ENCODE results near the gene WBP4. TPM values are rescaled to one million over a fixed set of nuclear protein-coding genes. Genes with fewer than 3 reads are reported as not detected.

The WBP4 gene
- total and polyA plus RNA-seq, 2 of the 13 experiments (the other 11 are each of a cell fraction or from before 2014, with no cell fraction given) = 6.7 to 11.7 TPM

- TF ChIP-seq, protein P1, sequence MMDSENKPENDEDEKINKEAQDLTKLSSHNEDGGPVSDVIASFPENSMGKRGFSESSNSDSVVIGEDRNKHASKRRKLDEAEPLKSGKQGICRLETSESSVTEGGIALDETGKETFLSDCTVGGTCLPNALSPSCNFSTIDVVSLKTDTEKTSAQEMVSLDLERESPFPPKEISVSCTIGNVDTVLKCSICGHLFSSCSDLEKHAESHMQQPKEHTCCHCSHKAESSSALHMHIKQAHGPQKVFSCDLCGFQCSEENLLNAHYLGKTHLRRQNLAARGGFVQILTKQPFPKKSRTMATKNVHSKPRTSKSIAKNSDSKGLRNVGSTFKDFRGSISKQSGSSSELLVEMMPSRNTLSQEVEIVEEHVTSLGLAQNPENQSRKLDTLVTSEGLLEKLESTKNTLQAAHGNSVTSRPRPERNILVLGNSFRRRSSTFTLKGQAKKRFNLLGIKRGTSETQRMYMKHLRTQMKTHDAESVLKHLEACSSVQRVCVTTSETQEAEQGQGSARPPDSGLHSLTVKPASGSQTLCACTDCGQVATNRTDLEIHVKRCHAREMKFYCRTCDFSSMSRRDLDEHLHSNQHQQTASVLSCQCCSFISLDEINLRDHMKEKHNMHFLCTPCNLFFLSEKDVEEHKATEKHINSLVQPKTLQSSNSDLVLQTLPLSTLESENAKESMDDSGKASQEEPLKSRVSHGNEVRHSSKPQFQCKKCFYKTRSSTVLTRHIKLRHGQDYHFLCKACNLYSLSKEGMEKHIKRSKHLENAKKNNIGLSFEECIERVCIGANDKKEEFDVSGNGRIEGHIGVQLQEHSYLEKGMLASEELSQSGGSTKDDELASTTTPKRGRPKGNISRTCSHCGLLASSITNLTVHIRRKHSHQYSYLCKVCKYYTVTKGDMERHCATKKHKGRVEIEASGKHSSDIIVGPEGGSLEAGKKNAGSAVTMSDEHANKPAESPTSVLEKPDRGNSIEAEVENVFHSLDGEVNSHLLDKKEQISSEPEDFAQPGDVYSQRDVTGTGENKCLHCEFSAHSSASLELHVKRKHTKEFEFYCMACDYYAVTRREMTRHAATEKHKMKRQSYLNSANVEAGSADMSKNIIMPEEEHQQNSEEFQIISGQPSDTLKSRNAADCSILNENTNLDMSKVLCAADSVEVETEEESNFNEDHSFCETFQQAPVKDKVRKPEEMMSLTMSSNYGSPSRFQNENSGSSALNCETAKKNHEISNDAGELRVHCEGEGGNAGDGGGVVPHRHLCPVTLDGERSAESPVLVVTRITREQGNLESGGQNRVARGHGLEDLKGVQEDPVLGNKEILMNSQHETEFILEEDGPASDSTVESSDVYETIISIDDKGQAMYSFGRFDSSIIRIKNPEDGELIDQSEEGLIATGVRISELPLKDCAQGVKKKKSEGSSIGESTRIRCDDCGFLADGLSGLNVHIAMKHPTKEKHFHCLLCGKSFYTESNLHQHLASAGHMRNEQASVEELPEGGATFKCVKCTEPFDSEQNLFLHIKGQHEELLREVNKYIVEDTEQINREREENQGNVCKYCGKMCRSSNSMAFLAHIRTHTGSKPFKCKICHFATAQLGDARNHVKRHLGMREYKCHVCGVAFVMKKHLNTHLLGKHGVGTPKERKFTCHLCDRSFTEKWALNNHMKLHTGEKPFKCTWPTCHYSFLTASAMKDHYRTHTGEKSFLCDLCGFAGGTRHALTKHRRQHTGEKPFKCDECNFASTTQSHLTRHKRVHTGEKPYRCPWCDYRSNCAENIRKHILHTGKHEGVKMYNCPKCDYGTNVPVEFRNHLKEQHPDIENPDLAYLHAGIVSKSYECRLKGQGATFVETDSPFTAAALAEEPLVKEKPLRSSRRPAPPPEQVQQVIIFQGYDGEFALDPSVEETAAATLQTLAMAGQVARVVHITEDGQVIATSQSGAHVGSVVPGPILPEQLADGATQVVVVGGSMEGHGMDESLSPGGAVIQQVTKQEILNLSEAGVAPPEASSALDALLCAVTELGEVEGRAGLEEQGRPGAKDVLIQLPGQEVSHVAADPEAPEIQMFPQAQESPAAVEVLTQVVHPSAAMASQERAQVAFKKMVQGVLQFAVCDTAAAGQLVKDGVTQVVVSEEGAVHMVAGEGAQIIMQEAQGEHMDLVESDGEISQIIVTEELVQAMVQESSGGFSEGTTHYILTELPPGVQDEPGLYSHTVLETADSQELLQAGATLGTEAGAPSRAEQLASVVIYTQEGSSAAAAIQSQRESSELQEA (CRISPR knock-in tag; IDR thresholded peaks at IDR 0.05; ENCODE audit: not compliant biosample characterization) = no peak
- TF ChIP-seq ZNF644 (CRISPR knock-in tag; IDR thresholded peaks at IDR 0.05; ENCODE audit: low read depth) = peak; percentile 72
- TF ChIP-seq ERF (CRISPR knock-in tag; IDR thresholded peaks at IDR 0.05) = no peak
- TF ChIP-seq ZBTB7A (CRISPR knock-in tag; IDR thresholded peaks at IDR 0.05) = 0 out of 2 replicates have a peak, but pooled peaks have one; percentile 63
- 0 out of 2 replicates have a peak, but pooled peaks have one; percentile 28 for TF ChIP-seq ZNF350 (CRISPR knock-in tag; IDR thresholded peaks at IDR 0.05; ENCODE audit: borderline replicate concordance, low read depth)
- TF ChIP-seq, protein P2, sequence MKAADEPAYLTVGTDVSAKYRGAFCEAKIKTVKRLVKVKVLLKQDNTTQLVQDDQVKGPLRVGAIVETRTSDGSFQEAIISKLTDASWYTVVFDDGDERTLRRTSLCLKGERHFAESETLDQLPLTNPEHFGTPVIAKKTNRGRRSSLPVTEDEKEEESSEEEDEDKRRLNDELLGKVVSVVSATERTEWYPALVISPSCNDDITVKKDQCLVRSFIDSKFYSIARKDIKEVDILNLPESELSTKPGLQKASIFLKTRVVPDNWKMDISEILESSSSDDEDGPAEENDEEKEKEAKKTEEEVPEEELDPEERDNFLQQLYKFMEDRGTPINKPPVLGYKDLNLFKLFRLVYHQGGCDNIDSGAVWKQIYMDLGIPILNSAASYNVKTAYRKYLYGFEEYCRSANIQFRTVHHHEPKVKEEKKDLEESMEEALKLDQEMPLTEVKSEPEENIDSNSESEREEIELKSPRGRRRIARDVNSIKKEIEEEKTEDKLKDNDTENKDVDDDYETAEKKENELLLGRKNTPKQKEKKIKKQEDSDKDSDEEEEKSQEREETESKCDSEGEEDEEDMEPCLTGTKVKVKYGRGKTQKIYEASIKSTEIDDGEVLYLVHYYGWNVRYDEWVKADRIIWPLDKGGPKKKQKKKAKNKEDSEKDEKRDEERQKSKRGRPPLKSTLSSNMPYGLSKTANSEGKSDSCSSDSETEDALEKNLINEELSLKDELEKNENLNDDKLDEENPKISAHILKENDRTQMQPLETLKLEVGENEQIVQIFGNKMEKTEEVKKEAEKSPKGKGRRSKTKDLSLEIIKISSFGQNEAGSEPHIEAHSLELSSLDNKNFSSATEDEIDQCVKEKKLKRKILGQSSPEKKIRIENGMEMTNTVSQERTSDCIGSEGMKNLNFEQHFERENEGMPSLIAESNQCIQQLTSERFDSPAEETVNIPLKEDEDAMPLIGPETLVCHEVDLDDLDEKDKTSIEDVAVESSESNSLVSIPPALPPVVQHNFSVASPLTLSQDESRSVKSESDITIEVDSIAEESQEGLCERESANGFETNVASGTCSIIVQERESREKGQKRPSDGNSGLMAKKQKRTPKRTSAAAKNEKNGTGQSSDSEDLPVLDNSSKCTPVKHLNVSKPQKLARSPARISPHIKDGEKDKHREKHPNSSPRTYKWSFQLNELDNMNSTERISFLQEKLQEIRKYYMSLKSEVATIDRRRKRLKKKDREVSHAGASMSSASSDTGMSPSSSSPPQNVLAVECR (CRISPR knock-in tag; IDR thresholded peaks at IDR 0.05; ENCODE audit: borderline replicate concordance) = peak; percentile 52; the same call in 1 of the 2 replicates
- no peak for TF ChIP-seq SCMH1 (CRISPR knock-in tag; IDR thresholded peaks at IDR 0.05; ENCODE audit: borderline replicate concordance)
- TF ChIP-seq ZNF234 (CRISPR knock-in tag; conservative IDR thresholded peaks at IDR 0.05) = no peak
- 0 out of 2 replicates have a peak, but pooled peaks have one; percentile 3 for TF ChIP-seq CTCF (CRISPR knock-in tag; IDR thresholded peaks at IDR 0.05)
- 0 out of 2 replicates have a peak, but pooled peaks have one; percentile 32 for TF ChIP-seq PHF20 (CRISPR knock-in tag; IDR thresholded peaks at IDR 0.05)
- TF ChIP-seq ZSCAN25 (CRISPR knock-in tag; IDR thresholded peaks at IDR 0.05) = 0 out of 2 replicates have a peak, but pooled peaks have one; percentile 1
- peak; percentile 68; the same call in 1 of the 2 replicates for TF ChIP-seq ZSCAN5A (CRISPR knock-in tag; IDR thresholded peaks at IDR 0.05; ENCODE audit: borderline replicate concordance)
- peak; percentile 71; the same call in 1 of the 2 replicates for TF ChIP-seq ZIK1 (CRISPR knock-in tag; IDR thresholded peaks at IDR 0.05; ENCODE audit: borderline replicate concordance, low read depth)
These were observed 46.3 kb downstream of the WBP4 start (continued) for GRCh38 chr13:41107584-41108014.

Measured in HepG2 (cell line).